Measurements from ENCODE around the gene DDX3X.
A peak's percentile ranks its signal among the peaks of the same experiment; 100 is the strongest.

Gene DDX3X

DNA sequence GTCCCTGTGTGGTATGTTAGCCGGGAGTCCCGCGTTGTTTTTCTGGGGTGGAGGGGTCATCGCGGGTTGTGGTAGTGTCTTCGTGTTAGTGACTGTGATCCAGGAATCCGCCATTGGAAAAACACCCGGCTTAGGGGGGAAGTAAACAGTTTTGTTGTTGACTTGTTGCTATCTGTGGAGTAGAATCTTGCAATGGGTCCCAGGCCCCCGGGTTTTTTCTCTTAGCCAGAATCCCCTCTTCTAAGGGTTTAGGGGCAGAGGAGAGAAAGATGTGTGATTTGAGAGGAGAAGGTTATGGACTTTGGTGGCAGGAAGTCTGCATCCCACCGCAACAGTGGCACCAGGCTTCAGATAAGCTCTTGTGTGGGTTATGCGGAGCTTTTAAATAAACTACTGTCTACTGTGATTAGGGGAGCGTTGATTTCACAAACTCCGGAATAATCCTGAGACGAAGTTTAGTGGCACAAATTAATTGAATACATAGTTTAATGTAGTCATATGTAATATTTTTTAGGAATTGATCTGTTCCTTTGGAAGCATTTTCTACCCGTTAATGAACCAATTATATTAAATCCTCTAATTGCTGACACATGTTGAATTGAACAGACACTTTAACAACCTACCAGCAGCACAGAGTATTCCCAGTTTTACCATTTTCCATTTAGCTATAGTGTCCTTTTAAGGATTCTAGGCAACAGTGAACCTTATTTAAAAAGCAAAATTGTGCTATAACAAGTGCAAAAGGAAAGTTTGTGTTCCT, 1.4 kb downstream of the DDX3X start:
- Histone ChIP-seq H3K4me1 (ENCODE audit: control insufficient read depth, low read length) (peaks cover 44% of the 10 kb centered on the region), H4K20me1 (ENCODE audit: control insufficient read depth, insufficient read depth, low read depth, low read length) (peaks cover 41% of the 10 kb centered on the region), H3K27me3 (ENCODE audit: control insufficient read depth, low read length) (no peaks in the 10 kb centered on the region), H3K36me3 (ENCODE audit: control insufficient read depth, low read length) (peaks cover 60% of the 10 kb centered on the region), H3F3A (ENCODE audit: control insufficient read depth, insufficient read depth) (peaks cover 25% of the 10 kb centered on the region), H3K27ac (ENCODE audit: low read depth, low read length) (peak overlapping the region; percentile 34; the same call in 1 of the 2 replicates), H3K9me2 (replicated peaks; ENCODE audit: control insufficient read depth, low read length) (no peaks in the 10 kb centered on the region), H3K79me2 (ENCODE audit: control insufficient read depth, low read length) (peaks cover 80% of the 10 kb centered on the region), H3K4me2 (ENCODE audit: low read length) (peak overlapping the region; percentile 80), H3K4me3 (ENCODE audit: low read length) (peak overlapping the region; percentile 96), H3K9me3 (ENCODE audit: control insufficient read depth, insufficient read depth, low read length) (no peaks in the 10 kb centered on the region)
- TF ChIP-seq EZH2phosphoT487 (IDR thresholded peaks at IDR 0.05; ENCODE audit: borderline replicate concordance, low read length) = no peak
- TF ChIP-seq, protein P1, sequence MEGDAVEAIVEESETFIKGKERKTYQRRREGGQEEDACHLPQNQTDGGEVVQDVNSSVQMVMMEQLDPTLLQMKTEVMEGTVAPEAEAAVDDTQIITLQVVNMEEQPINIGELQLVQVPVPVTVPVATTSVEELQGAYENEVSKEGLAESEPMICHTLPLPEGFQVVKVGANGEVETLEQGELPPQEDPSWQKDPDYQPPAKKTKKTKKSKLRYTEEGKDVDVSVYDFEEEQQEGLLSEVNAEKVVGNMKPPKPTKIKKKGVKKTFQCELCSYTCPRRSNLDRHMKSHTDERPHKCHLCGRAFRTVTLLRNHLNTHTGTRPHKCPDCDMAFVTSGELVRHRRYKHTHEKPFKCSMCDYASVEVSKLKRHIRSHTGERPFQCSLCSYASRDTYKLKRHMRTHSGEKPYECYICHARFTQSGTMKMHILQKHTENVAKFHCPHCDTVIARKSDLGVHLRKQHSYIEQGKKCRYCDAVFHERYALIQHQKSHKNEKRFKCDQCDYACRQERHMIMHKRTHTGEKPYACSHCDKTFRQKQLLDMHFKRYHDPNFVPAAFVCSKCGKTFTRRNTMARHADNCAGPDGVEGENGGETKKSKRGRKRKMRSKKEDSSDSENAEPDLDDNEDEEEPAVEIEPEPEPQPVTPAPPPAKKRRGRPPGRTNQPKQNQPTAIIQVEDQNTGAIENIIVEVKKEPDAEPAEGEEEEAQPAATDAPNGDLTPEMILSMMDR (IDR thresholded peaks at IDR 0.05; ENCODE audit: low read depth, low read length, poor library complexity, severe bottlenecking) = no peak

- H3K36me3 ChIP-seq (ENCODE audit: control insufficient read depth, low read length) = peaks cover 66% of the 10 kb centered on the region
- peaks cover 82% of the 10 kb centered on the region for H3K79me2 ChIP-seq (ENCODE audit: control insufficient read depth, low read length)
- no peaks in the 10 kb centered on the region for H3K9me2 ChIP-seq (replicated peaks; ENCODE audit: control insufficient read depth, low read length)
- H4K20me1 ChIP-seq (ENCODE audit: control insufficient read depth, insufficient read depth, low read depth, low read length) = peaks cover 41% of the 10 kb centered on the region
- H3F3A ChIP-seq (ENCODE audit: control insufficient read depth, insufficient read depth) = peaks cover 25% of the 10 kb centered on the region
- no peak for TF ChIP-seq EZH2phosphoT487 (IDR thresholded peaks at IDR 0.05; ENCODE audit: borderline replicate concordance, low read length)
- TF ChIP-seq, protein P1 (IDR thresholded peaks at IDR 0.05; ENCODE audit: low read depth, low read length, poor library complexity, severe bottlenecking) = no peak
- peaks cover 38% of the 10 kb centered on the region for H3K4me1 ChIP-seq (ENCODE audit: control insufficient read depth, low read length)
- no peak overlapping the region for H3K27ac ChIP-seq (ENCODE audit: low read depth, low read length)
- H3K4me2 ChIP-seq (ENCODE audit: low read length) = peak overlapping the region; percentile 80
- H3K27me3 ChIP-seq (ENCODE audit: control insufficient read depth, low read length) = no peaks in the 10 kb centered on the region
- peak overlapping the region; percentile 96 for H3K4me3 ChIP-seq (ENCODE audit: low read length)
- H3K9me3 ChIP-seq (ENCODE audit: control insufficient read depth, insufficient read depth, low read length) = no peaks in the 10 kb centered on the region
Measured at GRCh38 chrX:41335958-41336331, 2.0 kb downstream of the DDX3X start.

DNA sequence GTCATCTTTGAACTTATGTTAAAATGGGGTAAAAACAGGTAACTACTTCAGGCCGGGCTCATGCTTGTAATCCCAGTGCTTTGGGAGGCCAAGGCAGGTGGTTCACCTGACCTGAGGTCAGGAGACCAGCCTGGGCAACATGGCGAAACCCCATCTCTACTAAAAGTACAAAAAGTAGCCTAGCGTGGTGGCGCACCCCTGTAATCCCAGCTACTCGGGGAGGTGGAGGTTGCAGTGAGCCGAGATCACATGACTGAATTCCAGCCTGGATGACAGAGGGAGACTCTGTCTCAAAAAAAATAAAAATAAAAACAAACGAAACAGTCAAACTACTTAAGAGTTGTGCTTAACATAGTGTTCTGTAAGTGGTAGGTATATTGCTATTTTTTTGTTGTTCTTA, 2.5 kb downstream of the DDX3X start:
- Histone ChIP-seq H3K79me2 (ENCODE audit: control insufficient read depth, low read length) (peaks cover 85% of the 10 kb centered on the region), H3K36me3 (ENCODE audit: control insufficient read depth, low read length) (peaks cover 71% of the 10 kb centered on the region), H4K20me1 (ENCODE audit: control insufficient read depth, insufficient read depth, low read depth, low read length) (peaks cover 41% of the 10 kb centered on the region), H3K4me2 (ENCODE audit: low read length) (peak overlapping the region; percentile 80), H3K9me2 (replicated peaks; ENCODE audit: control insufficient read depth, low read length) (no peaks in the 10 kb centered on the region), H3K27ac (ENCODE audit: low read depth, low read length) (no peak overlapping the region), H3K9me3 (ENCODE audit: control insufficient read depth, insufficient read depth, low read length) (no peaks in the 10 kb centered on the region), H3K27me3 (ENCODE audit: control insufficient read depth, low read length) (no peaks in the 10 kb centered on the region), H3K4me3 (ENCODE audit: low read length) (peak overlapping the region; percentile 96), H3F3A (ENCODE audit: control insufficient read depth, insufficient read depth) (peaks cover 28% of the 10 kb centered on the region), H3K4me1 (ENCODE audit: control insufficient read depth, low read length) (peaks cover 36% of the 10 kb centered on the region)
- TF ChIP-seq, protein P1 (IDR thresholded peaks at IDR 0.05; ENCODE audit: low read depth, low read length, poor library complexity, severe bottlenecking) = no peak
- no peak for TF ChIP-seq EZH2phosphoT487 (IDR thresholded peaks at IDR 0.05; ENCODE audit: borderline replicate concordance, low read length)
